HL-60 (cell line): Measurements from ENCODE around the gene C2orf92.

ENCODE experiments used
- DNase-seq, 2 experiments: peaks; one replicate each; pipeline ENCODE4 v3.0.0-alpha.2; 2010 to 2020; ENCODE audit warnings: low read depth in 1 of 2, low spot score in 1 of 2
- H3K27ac ChIP-seq: fragments of 250-450 bp; sonication (Bioruptor Pico); replicated peaks from 2 replicates; pipeline ENCODE4 v1.5.1; 2020; ENCODE audit warnings: mild to moderate bottlenecking, moderate library complexity
- H3K27me3 ChIP-seq: fragments of 250-450 bp; sonication (Bioruptor Pico); 2 replicates; pipeline ENCODE4 v1.5.1; 2021; ENCODE audit warnings: mild to moderate bottlenecking, moderate library complexity; ENCODE audit not compliant: insufficient read depth, poor library complexity, severe bottlenecking
- H3K4me3 ChIP-seq: replicated peaks from 2 replicates; pipeline ENCODE4 v1.5.1; 2011; ENCODE audit warnings: mild to moderate bottlenecking, control low read depth, low read length; ENCODE audit not compliant: insufficient read depth
- CTCF ChIP-seq: IDR thresholded peaks from one replicate; pipeline ENCODE4 v1.5.1; 2011; ENCODE audit warnings: low read length, control low read depth, inconsistent platforms; ENCODE audit not compliant: insufficient read depth
- GABPA ChIP-seq: IDR thresholded peaks from 2 replicates; pipeline ENCODE4 v1.6.1; 2012; ENCODE audit warnings: low read depth
- POLR2AphosphoS5 ChIP-seq: IDR thresholded peaks from 2 replicates; pipeline ENCODE4 v1.6.1; 2012; ENCODE audit warnings: low read depth
- REST ChIP-seq: IDR thresholded peaks from 2 replicates; pipeline ENCODE4 v1.6.1; 2012; ENCODE audit warnings: low read depth; ENCODE audit not compliant: insufficient replicate concordance
- SPI1 ChIP-seq: IDR thresholded peaks from 2 replicates; pipeline ENCODE4 v1.6.1; 2012; ENCODE audit warnings: low read depth, mild to moderate bottlenecking, borderline replicate concordance

C2orf92 gene

DNA sequence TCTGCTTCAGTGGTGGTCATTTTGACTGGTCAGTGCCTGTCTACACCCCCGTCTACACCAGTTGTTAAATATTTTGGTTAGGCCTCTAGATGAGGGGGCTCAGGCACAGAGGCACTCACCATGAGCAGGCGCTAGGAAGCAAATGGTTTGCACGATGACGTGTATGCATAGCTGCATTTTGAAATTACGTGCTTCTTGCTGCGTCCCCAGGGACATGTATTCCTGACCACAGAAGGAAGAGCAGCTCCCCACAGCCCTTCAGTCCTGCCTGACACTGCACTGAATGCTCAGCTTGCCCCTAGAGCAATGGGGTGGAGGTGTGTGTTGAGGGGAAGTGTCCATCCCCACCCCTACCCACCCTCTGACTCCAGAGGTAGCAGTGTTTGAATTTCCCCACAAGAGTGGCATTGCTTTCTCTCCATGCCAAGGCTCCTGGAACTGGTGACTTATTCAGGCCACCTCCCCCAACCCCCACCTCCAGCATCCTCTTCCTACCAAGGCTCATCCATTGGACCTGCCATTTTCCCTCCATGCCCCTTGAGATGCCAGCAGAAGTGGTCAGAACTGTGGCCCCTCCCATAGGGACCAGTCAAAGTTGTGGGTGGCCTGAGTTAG, 32.4 kb downstream of the C2orf92 start:
- no peak overlapping the region for H3K4me3 ChIP-seq
- H3K27me3 ChIP-seq, result no peaks in the 10 kb centered on the region

DNA sequence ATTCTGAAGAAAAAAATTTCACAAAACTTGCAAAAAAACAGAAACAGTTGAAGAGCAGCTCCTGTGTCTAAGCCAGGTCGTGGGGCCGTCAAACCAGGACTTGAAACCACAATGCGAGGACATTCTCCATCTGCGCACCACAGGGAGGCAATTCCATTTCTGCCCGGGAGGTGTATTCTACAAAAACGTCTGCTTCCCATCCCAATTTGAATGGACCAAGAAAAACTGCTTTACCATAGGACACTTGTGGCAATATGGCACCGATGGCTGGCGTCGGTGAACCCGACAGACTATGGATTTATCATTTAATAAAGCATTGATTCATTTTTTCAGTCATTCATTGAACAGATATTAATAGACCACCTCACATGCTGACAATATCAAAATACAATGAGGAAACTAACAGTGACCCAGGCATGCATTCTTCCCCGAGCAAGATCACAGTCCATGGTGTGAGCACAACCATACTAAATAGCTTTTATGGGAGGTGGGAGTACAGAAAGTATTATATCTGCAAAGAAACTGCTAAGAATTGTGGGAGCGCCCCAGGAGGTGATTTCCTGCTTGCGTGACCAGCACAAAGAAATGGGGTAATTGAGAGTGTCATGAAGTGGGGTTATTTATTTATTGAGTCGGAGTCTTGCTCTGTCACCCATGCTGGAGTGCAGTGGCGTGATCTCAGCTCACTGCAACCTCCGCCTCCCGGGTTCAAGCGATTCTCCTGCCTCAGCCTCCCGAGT, 33.4 kb downstream of the C2orf92 start:
- DNase-seq, result no peak
- TF ChIP-seq REST, result no peak

More for the DNA sequence above, 32.4 kb downstream of the C2orf92 start:
- DNase-seq, result no peak
- TF ChIP-seq SPI1, result no peak
- no peak for TF ChIP-seq REST
- no peak for TF ChIP-seq POLR2AphosphoS5
- no peak for TF ChIP-seq GABPA
- no peak for TF ChIP-seq CTCF
- no peak overlapping the region for H3K27ac ChIP-seq

DNA sequence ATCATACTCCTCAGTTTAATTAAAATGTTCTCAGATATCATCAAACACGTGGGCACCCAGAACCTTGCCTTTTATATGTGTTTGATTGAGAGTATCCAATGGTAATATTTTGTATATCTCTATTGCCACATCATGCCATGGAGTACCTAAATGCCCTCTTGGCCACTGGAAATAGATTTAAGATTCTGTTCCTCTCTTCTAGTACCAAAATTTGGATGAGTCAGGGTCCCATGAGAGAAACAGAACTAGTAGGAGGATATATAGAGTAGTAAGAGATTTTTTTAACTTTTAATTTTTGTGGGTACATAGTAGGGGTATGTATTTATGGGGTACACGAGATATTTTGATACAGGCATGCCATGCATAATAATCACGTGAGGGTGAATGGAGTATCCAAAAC, 34.2 kb downstream of the C2orf92 start:
- no peak for TF ChIP-seq GABPA
- no peak for TF ChIP-seq POLR2AphosphoS5
- TF ChIP-seq CTCF, result no peak
- TF ChIP-seq REST, result no peak
- TF ChIP-seq SPI1, result no peak
- Histone ChIP-seq H3K27me3 (no peaks in the 10 kb centered on the region), H3K4me3 (no peak overlapping the region), H3K27ac (no peak overlapping the region)
- DNase-seq, result no peak

More for the DNA sequence above, 33.4 kb downstream of the C2orf92 start:
- no peak overlapping the region for H3K4me3 ChIP-seq
- H3K27me3 ChIP-seq, result no peaks in the 10 kb centered on the region
- H3K27ac ChIP-seq, result no peak overlapping the region
